ENCODE data around the gene C1orf53. TPM values are rescaled to one million over a fixed set of nuclear protein-coding genes. Genes with fewer than 3 reads are reported as not detected.
A peak's percentile ranks its signal among the peaks of the same experiment; 100 is the strongest.
"Not testable (repeated sequence)": the region's sequence is repeated elsewhere in the genome, so short reads cannot be mapped to it uniquely, and the experiment has no call there.

Gene C1orf53
- total RNA-seq = 0.40 and 6.7 TPM in 2 replicates

GRCh38 chr1:197902454-197903195, at the start of gene C1orf53:
Gene C1orf53 (plus strand): TSS chr1:197902630. CDS start chr1:197902650, 20 bp downstream.
- no peak for TF ChIP-seq CTCF (conservative IDR thresholded peaks at IDR 0.05; ENCODE audit: low read depth, low read length)
- H3K4me3 ChIP-seq (ENCODE audit: low read depth, low read length) = peak within 1 kb of the TSS; percentile 70
- DNase-seq (ENCODE audit: low read depth) = no peak

GRCh38 chr1:197855751-197856150, 46.7 kb upstream of the C1orf53 start:
- H3K4me3 ChIP-seq (ENCODE audit: low read depth, low read length); DNase-seq (ENCODE audit: low read depth): not testable (repeated sequence)

GRCh38 chr1:197857477-197857876, 45.0 kb upstream of the C1orf53 start:
- no peak overlapping the region for H3K4me3 ChIP-seq (ENCODE audit: low read depth, low read length)
- no peak for TF ChIP-seq CTCF (conservative IDR thresholded peaks at IDR 0.05; ENCODE audit: low read depth, low read length)
- DNase-seq (ENCODE audit: low read depth) = no peak

- no peak for DNase-seq (ENCODE audit: low read depth)
- no peak overlapping the region for H3K4me3 ChIP-seq (ENCODE audit: low read depth, low read length)
- no peak for TF ChIP-seq CTCF (conservative IDR thresholded peaks at IDR 0.05; ENCODE audit: low read depth, low read length)
These were observed 43.4 kb upstream of the C1orf53 start for GRCh38 chr1:197859024-197859423.

- no peak for TF ChIP-seq CTCF (conservative IDR thresholded peaks at IDR 0.05; ENCODE audit: low read depth, low read length)
- no peak overlapping the region for H3K4me3 ChIP-seq (ENCODE audit: low read depth, low read length)
- DNase-seq (ENCODE audit: low read depth) = no peak
These were observed 40.2 kb upstream of the C1orf53 start for GRCh38 chr1:197862221-197862620.

GRCh38 chr1:197862671-197863070, 39.8 kb upstream of the C1orf53 start:
- peak; percentile 37 for DNase-seq (ENCODE audit: low read depth)
- no peak for TF ChIP-seq CTCF (conservative IDR thresholded peaks at IDR 0.05; ENCODE audit: low read depth, low read length)
- H3K4me3 ChIP-seq (ENCODE audit: low read depth, low read length) = no peak overlapping the region

- no peak for DNase-seq (ENCODE audit: low read depth)
- no peak for TF ChIP-seq CTCF (conservative IDR thresholded peaks at IDR 0.05; ENCODE audit: low read depth, low read length)
These were observed 36.6 kb upstream of the C1orf53 start for GRCh38 chr1:197865809-197866208.

More at GRCh38 chr1:197865809-197866208, 36.6 kb upstream of the C1orf53 start:
- no peak overlapping the region for H3K4me3 ChIP-seq (ENCODE audit: low read depth, low read length)
